GM12878 (cell line): ENCODE data around the gene FDPS.

Source experiments
- CBFB ChIP-seq: IDR thresholded peaks from 2 replicates; pipeline ENCODE4 v1.6.1; 2016; ENCODE audit warnings: antibody characterized with exemption, low read depth
- CTCF ChIP-seq, 3 experiments: IDR thresholded peaks in 2 of 3; conservative IDR thresholded peaks in 1 of 3; 2 replicates each; pipeline ENCODE4 v1.5.1; 2011; ENCODE audit warnings: low read depth in 3 of 3, low read length in 3 of 3, mild to moderate bottlenecking in 3 of 3, control low read depth in 2 of 3, moderate library complexity in 2 of 3, inconsistent platforms in 1 of 3, mixed read lengths in 1 of 3; ENCODE audit not compliant: control insufficient read depth in 2 of 3, insufficient read depth in 1 of 3; ENCODE audit errors: extremely low read depth in 1 of 3
- EGR1 ChIP-seq, 2 experiments: IDR thresholded peaks; 1 replicate in 1 of 2; 2 replicates in 1 of 2; pipeline ENCODE4 v1.6.1; 2011 to 2012; ENCODE audit warnings: low read depth in 2 of 2, low read length in 2 of 2, borderline replicate concordance in 1 of 2, mild to moderate bottlenecking in 1 of 2, moderate library complexity in 1 of 2
- JUND ChIP-seq: IDR thresholded peaks from 2 replicates; pipeline ENCODE4 v1.6.1; 2012; ENCODE audit warnings: low read depth, mild to moderate bottlenecking, low read length, improper control_type of control experiment, moderate library complexity
- MYC ChIP-seq: IDR thresholded peaks from 2 replicates; pipeline ENCODE4 v1.6.1; 2011; ENCODE audit warnings: mild to moderate bottlenecking, low read length, moderate library complexity, inconsistent platforms; ENCODE audit not compliant: insufficient read depth, insufficient replicate concordance, insufficient read length, severe bottlenecking
- NFXL1 ChIP-seq: fragments of 450-650 bp; IDR thresholded peaks from 2 replicates; pipeline ENCODE4 v1.6.1; 2017; ENCODE audit warnings: antibody characterized with exemption, mild to moderate bottlenecking, borderline replicate concordance
- POLR2A ChIP-seq: IDR thresholded peaks from 2 replicates; pipeline ENCODE4 v1.6.1; 2011; ENCODE audit warnings: low read depth, mild to moderate bottlenecking, low read length
- RAD21 ChIP-seq: IDR thresholded peaks from 2 replicates; pipeline ENCODE4 v1.6.1; 2011; ENCODE audit warnings: mild to moderate bottlenecking, low read depth, low read length, moderate library complexity; ENCODE audit not compliant: insufficient read depth
- SUPT20H ChIP-seq: IDR thresholded peaks from 2 replicates; pipeline ENCODE4 v1.6.1; 2011; ENCODE audit warnings: low read depth, mild to moderate bottlenecking, low read length, moderate library complexity, borderline replicate concordance; ENCODE audit not compliant: control insufficient read depth
- SUZ12 ChIP-seq: fragments of 200-600 bp; sonication (generic); IDR thresholded peaks from one replicate; pipeline ENCODE4 v1.6.1; 2018; ENCODE audit warnings: antibody characterized with exemption, mild to moderate bottlenecking; ENCODE audit not compliant: unreplicated experiment
- YY1 ChIP-seq: IDR thresholded peaks from 2 replicates; pipeline ENCODE4 v1.6.1; 2011; ENCODE audit warnings: low read depth, mild to moderate bottlenecking, low read length

GRCh38 chr1:155282488-155283091 is 26.1 kb upstream of the FDPS start:
- no peak for TF ChIP-seq CBFB
- TF ChIP-seq SUZ12, result no peak
- TF ChIP-seq RAD21, result no peak
- no peak for TF ChIP-seq YY1
- TF ChIP-seq POLR2A, result no peak
- no peak for TF ChIP-seq EGR1 (IDR thresholded peaks at IDR 0.05; ENCODE audit: borderline replicate concordance in 1 of 2, low read depth in 2 of 2, low read length in 2 of 2)
- TF ChIP-seq CTCF (IDR thresholded peaks at IDR 0.05 in 2 of 3, conservative IDR thresholded peaks at IDR 0.05 in 1 of 3; ENCODE audit: control insufficient read depth in 2 of 3, extremely low read depth in 1 of 3, insufficient read depth in 1 of 3, low read depth in 3 of 3, low read length in 3 of 3), result no peak
- no peak for TF ChIP-seq MYC
- no peak for TF ChIP-seq SUPT20H
- TF ChIP-seq NFXL1, result no peak
- TF ChIP-seq JUND, result no peak
